Measurements from ENCODE around the gene KRTAP4-1.
"Not testable (repeated sequence)": the region's sequence is repeated elsewhere in the genome, so short reads cannot be mapped to it uniquely, and the experiment has no call there.

Gene KRTAP4-1

GRCh38 chr17:41184480-41184961, at the start of gene KRTAP4-1:
Gene KRTAP4-1, minus strand, starts transcription at chr17:41184911. Its CDS starts 57 bp downstream, at chr17:41184854.
- no peak for FAIRE-seq

- not testable (repeated sequence) for FAIRE-seq
These were observed 47.8 kb upstream of the KRTAP4-1 start, which contains the start of gene KRTAP9-3 for GRCh38 chr17:41232399-41233105. Gene KRTAP9-3, plus strand, starts transcription at chr17:41232449. Its CDS starts 53 bp downstream, at chr17:41232502.

GRCh38 chr17:41231731-41232130, 47.0 kb upstream of the KRTAP4-1 start:
- no peak for FAIRE-seq

GRCh38 chr17:41230094-41230493, 45.4 kb upstream of the KRTAP4-1 start:
- no peak for FAIRE-seq

GRCh38 chr17:41226598-41227095, 41.9 kb upstream of the KRTAP4-1 start, which contains the start of gene KRTAP9-2:
Gene KRTAP9-2, plus strand, starts transcription at chr17:41226648. Its CDS starts 7 bp downstream, at chr17:41226655.
- not testable (repeated sequence) for FAIRE-seq

- no peak for FAIRE-seq
These were observed 41.3 kb upstream of the KRTAP4-1 start for GRCh38 chr17:41226051-41226450.

GRCh38 chr17:41223821-41224220, 39.1 kb upstream of the KRTAP4-1 start:
- FAIRE-seq, result no peak

GRCh38 chr17:41215681-41216080, 31.0 kb upstream of the KRTAP4-1 start:
- FAIRE-seq, result no peak

- FAIRE-seq, result no peak
These were observed 27.9 kb upstream of the KRTAP4-1 start for GRCh38 chr17:41212524-41213169.

- no peak for FAIRE-seq
These were observed 27.2 kb upstream of the KRTAP4-1 start for GRCh38 chr17:41211845-41212466.

- FAIRE-seq, result no peak
These were observed 14.8 kb upstream of the KRTAP4-1 start for GRCh38 chr17:41199421-41200078.

- no peak for FAIRE-seq
These were observed 11.4 kb upstream of the KRTAP4-1 start for GRCh38 chr17:41196068-41196467.

GRCh38 chr17:41190328-41190727, 5.6 kb upstream of the KRTAP4-1 start:
- no peak for FAIRE-seq

- not testable (repeated sequence) for FAIRE-seq
These were observed 5.2 kb upstream of the KRTAP4-1 start, which contains the start of gene KRTAP9-1 for GRCh38 chr17:41189837-41190318. Gene KRTAP9-1, plus strand, starts transcription at chr17:41189887. Its CDS starts 0 bp downstream, at chr17:41189887.

- no peak for FAIRE-seq
These were observed 2.2 kb upstream of the KRTAP4-1 start for GRCh38 chr17:41186872-41187271.

- FAIRE-seq, result no peak
These were observed 290 bp upstream of the KRTAP4-1 start for GRCh38 chr17:41185001-41185400.

- FAIRE-seq, result no peak
These were observed 5.7 kb downstream of the KRTAP4-1 start for GRCh38 chr17:41178843-41179616.

- FAIRE-seq, result no peak
These were observed 6.4 kb downstream of the KRTAP4-1 start for GRCh38 chr17:41178341-41178740.

GRCh38 chr17:41177727-41178271, 6.9 kb downstream of the KRTAP4-1 start, which contains the start of gene KRTAP4-2:
Gene KRTAP4-2, minus strand, starts transcription at chr17:41178221. Its CDS starts 57 bp downstream, at chr17:41178164.
- FAIRE-seq, result no peak

- no peak for FAIRE-seq
These were observed 7.8 kb downstream of the KRTAP4-1 start for GRCh38 chr17:41176744-41177387.

- no peak for FAIRE-seq
These were observed 12.8 kb downstream of the KRTAP4-1 start for GRCh38 chr17:41171886-41172285.
